ENCODE measurements around the gene RASGRP4. TPM values are rescaled to one million over a fixed set of nuclear protein-coding genes. Genes with fewer than 3 reads are reported as not detected.
A peak's percentile ranks its signal among the peaks of the same experiment; 100 is the strongest.
"Not testable (repeated sequence)": the region's sequence is repeated elsewhere in the genome, so short reads cannot be mapped to it uniquely, and the experiment has no call there.

Gene RASGRP4
- total RNA-seq, 1 experiment from 2014 or later = 0.15 TPM

DNA sequence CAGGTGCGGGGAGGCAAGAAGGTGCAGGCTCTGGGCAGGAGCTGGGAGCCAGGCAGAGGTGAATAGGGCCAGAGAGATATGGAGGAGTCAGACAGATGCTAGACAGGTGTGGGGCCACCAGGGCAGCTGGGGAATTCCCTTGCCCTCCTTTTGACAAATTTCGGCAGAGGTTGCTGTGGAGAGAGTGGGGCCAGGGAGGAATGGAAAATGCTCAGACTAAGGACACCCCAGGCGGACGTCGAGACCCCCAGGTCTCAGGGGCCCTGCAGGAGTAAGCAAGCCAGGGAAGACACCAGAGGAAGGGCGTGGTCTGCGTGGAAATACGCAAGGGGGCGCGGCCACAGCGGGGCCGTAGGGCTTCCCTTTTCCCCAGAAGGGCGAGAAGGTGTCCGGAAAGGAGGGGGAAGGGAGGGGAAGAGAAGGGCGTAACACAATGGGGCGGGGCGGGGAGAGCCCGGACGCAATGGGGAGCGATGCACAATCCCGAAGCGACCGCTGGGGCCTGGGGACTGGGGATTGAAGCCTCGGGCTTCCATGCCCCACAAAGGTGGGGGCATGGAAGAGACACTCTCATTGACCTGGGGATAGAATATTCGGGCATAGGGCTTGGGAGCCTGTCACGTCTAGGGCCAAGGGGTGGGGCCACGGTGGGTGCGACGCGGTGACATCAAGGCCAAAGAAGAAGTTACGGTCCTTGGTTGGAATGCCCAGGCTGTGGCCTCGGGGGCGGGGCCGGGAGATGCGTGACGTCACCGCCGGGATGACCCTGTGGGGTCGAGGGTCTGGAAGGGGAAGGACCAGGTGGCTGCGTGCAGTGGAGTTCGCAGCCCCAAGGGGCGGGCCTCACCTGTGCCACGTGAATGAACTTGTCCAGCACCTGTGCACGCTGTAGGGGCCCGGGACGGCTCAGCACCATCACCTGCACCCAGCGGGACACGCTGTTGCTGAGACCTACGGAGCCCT, 8.2 kb downstream of the RASGRP4 start:
- no peak overlapping the region for H3K27ac ChIP-seq (ENCODE audit: low read length)
- H3K4me1 ChIP-seq (ENCODE audit: low read length) = peaks cover 4% of the 10 kb centered on the region; the same call in 1 of the 2 replicates
- no peak overlapping the region for H3K9ac ChIP-seq (ENCODE audit: low read length)

DNA sequence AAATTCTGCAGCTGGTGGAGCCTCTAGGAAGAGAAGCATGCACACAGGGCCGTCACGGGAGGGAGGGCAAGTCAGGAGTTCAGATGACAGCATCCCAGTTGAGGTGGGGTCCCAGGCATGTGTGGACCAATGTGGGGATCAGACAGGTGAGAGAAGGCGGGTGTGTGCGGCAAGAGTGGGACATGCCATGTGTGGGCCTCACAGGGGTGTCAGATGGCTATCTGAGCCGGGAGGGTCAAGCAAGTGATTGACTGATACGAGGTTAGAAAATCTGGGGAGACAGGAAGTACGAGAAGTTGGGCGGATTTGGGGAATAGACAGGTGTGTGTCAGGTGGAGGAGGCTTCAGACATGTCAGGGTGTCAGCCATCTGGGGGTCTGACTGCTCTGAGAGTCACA, 8.9 kb downstream of the RASGRP4 start:
- Histone ChIP-seq H3K4me3 (ENCODE audit: low read length) (no peak overlapping the region), H3K4me1 (ENCODE audit: low read length) (peaks cover 4% of the 10 kb centered on the region; the same call in 1 of the 2 replicates), H3K36me3 (ENCODE audit: insufficient read depth, low read length) (no peaks in the 10 kb centered on the region), H3K79me2 (ENCODE audit: low read length) (no peaks in the 10 kb centered on the region), H3K27me3 (ENCODE audit: low read length) (no peaks in the 10 kb centered on the region), H3K9ac (ENCODE audit: low read length) (no peak overlapping the region), H2AFZ (ENCODE audit: low read length) (no peak overlapping the region), H3K27ac (ENCODE audit: low read length) (no peak overlapping the region), H3K4me2 (ENCODE audit: low read depth, low read length, poor library complexity, severe bottlenecking) (peak overlapping the region; percentile 56), H4K20me1 (ENCODE audit: insufficient read depth, low read depth, low read length) (no peaks in the 10 kb centered on the region), H3K9me3 (ENCODE audit: low read length) (no peaks in the 10 kb centered on the region), H3K9me2 (replicated peaks; ENCODE audit: insufficient read depth, low read length) (no peaks in the 10 kb centered on the region)
- no peak for DNase-seq

More for the DNA sequence above, 8.2 kb downstream of the RASGRP4 start:
- Histone ChIP-seq H3K9me2 (replicated peaks; ENCODE audit: insufficient read depth, low read length) (no peaks in the 10 kb centered on the region), H3K27me3 (ENCODE audit: low read length) (no peaks in the 10 kb centered on the region), H2AFZ (ENCODE audit: low read length) (no peak overlapping the region), H4K20me1 (ENCODE audit: insufficient read depth, low read depth, low read length) (no peaks in the 10 kb centered on the region), H3K4me2 (ENCODE audit: low read depth, low read length, poor library complexity, severe bottlenecking) (peak overlapping the region; percentile 56), H3K9me3 (ENCODE audit: low read length) (no peaks in the 10 kb centered on the region), H3K4me3 (ENCODE audit: low read length) (peak overlapping the region; percentile 34; the same call in 1 of the 2 replicates), H3K79me2 (ENCODE audit: low read length) (no peaks in the 10 kb centered on the region), H3K36me3 (ENCODE audit: insufficient read depth, low read length) (no peaks in the 10 kb centered on the region)
- peak; percentile 85 for DNase-seq

DNA sequence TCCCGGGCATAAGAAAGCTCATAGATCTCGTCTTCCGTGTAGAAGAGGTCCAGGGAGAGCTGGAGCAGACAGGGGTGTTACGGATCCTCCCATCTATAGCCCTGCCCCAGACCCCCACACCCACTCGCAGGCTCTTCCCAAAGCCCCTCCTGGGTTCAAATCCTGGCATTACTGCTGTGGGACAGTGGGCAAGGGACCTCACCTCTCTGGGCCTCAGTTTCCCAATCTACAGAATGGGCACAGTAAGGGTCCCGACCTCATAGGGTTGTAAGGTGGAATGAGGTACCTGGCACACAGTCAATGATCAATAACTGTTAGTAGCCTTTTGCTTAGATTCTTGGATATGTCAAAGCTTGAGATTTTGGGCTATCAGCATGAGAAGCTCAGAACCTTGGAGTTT, 12.6 kb downstream of the RASGRP4 start:
- Histone ChIP-seq H3K4me1 (ENCODE audit: low read length) (peaks cover 4% of the 10 kb centered on the region; the same call in 1 of the 2 replicates), H3K27ac (ENCODE audit: low read length) (no peak overlapping the region), H3K27me3 (ENCODE audit: low read length) (no peaks in the 10 kb centered on the region), H3K9ac (ENCODE audit: low read length) (no peak overlapping the region), H3K4me3 (ENCODE audit: low read length) (no peak overlapping the region), H4K20me1 (ENCODE audit: insufficient read depth, low read depth, low read length) (no peaks in the 10 kb centered on the region), H2AFZ (ENCODE audit: low read length) (no peak overlapping the region), H3K9me2 (replicated peaks; ENCODE audit: insufficient read depth, low read length) (no peaks in the 10 kb centered on the region), H3K79me2 (ENCODE audit: low read length) (no peaks in the 10 kb centered on the region), H3K36me3 (ENCODE audit: insufficient read depth, low read length) (no peaks in the 10 kb centered on the region), H3K4me2 (ENCODE audit: low read depth, low read length, poor library complexity, severe bottlenecking) (no peak overlapping the region), H3K9me3 (ENCODE audit: low read length) (no peaks in the 10 kb centered on the region)
- no peak for DNase-seq

DNA sequence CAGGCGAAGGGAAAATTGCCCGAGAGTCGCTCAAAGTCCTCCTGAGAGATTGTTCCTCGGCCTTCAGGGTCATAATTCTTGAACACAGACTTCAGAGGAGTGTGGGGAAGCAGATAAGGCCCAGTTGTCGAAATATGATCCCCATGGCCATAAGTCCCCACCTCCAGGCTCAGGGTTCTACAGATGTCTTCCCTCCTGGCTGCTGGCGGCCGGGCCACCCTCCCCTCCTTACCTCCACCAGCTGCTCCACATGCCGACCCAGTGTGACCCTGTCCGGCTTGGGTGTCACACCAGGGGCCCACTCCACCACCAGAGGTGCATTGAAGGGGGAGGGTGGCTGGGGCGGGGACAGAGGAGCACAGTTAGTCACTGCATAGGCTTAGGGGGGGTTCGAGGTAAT, 13.1 kb downstream of the RASGRP4 start:
- no peak overlapping the region for H3K9ac ChIP-seq (ENCODE audit: low read length)
- H3K79me2 ChIP-seq (ENCODE audit: low read length) = no peaks in the 10 kb centered on the region
- H3K9me2 ChIP-seq (replicated peaks; ENCODE audit: insufficient read depth, low read length) = no peaks in the 10 kb centered on the region
- H3K4me1 ChIP-seq (ENCODE audit: low read length) = peaks cover 2% of the 10 kb centered on the region; the same call in 1 of the 2 replicates
- no peaks in the 10 kb centered on the region for H3K36me3 ChIP-seq (ENCODE audit: insufficient read depth, low read length)
- DNase-seq = no peak
- H3K9me3 ChIP-seq (ENCODE audit: low read length) = no peaks in the 10 kb centered on the region
- H3K4me2 ChIP-seq (ENCODE audit: low read depth, low read length, poor library complexity, severe bottlenecking) = no peak overlapping the region
- no peaks in the 10 kb centered on the region for H3K27me3 ChIP-seq (ENCODE audit: low read length)
- H2AFZ ChIP-seq (ENCODE audit: low read length) = no peak overlapping the region
- H4K20me1 ChIP-seq (ENCODE audit: insufficient read depth, low read depth, low read length) = no peaks in the 10 kb centered on the region
- no peak overlapping the region for H3K27ac ChIP-seq (ENCODE audit: low read length)
- no peak overlapping the region for H3K4me3 ChIP-seq (ENCODE audit: low read length)

DNA sequence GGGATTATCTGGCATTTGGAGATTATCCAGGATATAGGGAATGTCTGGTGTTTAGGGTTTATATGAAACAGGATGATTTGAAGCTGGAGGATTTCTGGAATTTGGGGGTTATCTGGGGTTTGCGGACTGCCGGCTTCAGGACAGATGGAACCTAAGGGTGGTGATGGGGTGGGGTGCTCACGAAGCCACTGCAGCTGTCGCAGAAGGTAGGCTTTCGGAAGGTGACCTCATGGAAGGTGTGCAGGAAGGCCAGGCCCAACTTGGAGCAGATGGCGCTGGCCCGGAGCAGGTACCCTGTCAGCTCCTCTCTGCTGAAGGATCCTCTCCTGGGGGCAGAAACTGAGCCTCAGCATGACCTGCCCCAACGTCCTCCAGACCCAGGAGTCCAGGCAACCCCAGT, 13.5 kb downstream of the RASGRP4 start:
- Histone ChIP-seq H2AFZ (ENCODE audit: low read length) (no peak overlapping the region), H4K20me1 (ENCODE audit: insufficient read depth, low read depth, low read length) (no peaks in the 10 kb centered on the region), H3K36me3 (ENCODE audit: insufficient read depth, low read length) (no peaks in the 10 kb centered on the region), H3K9me2 (replicated peaks; ENCODE audit: insufficient read depth, low read length) (no peaks in the 10 kb centered on the region), H3K27me3 (ENCODE audit: low read length) (no peaks in the 10 kb centered on the region), H3K4me1 (ENCODE audit: low read length) (no peaks in the 10 kb centered on the region), H3K4me3 (ENCODE audit: low read length) (no peak overlapping the region), H3K9me3 (ENCODE audit: low read length) (no peaks in the 10 kb centered on the region), H3K4me2 (ENCODE audit: low read depth, low read length, poor library complexity, severe bottlenecking) (no peak overlapping the region), H3K79me2 (ENCODE audit: low read length) (no peaks in the 10 kb centered on the region), H3K9ac (ENCODE audit: low read length) (no peak overlapping the region), H3K27ac (ENCODE audit: low read length) (no peak overlapping the region)
- DNase-seq = no peak

DNA sequence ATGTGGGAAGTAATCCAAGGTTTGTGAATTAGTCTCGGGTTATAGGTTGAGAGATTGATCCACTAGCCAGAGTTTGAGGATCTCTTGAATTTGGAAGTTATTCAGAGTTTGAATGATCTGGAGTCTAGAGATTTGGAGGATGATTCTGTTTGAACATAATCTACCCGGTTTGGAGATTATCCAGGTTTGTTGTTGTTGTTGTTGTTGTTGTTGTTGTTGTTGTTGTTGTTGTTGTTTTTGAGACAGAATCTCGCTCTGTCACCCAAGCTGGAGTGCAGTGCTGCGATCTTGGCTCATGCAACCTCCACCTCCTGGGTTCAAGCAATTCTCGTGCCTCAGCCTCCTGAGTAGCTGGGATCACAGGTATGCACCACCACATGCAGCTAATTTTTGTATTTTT, 14.1 kb downstream of the RASGRP4 start:
- not testable (repeated sequence) for H3K4me1 ChIP-seq (ENCODE audit: low read length); H4K20me1 ChIP-seq (ENCODE audit: insufficient read depth, low read depth, low read length); DNase-seq; H3K36me3 ChIP-seq (ENCODE audit: insufficient read depth, low read length); H3K4me3 ChIP-seq (ENCODE audit: low read length); H3K9me3 ChIP-seq (ENCODE audit: low read length); H2AFZ ChIP-seq (ENCODE audit: low read length); H3K9ac ChIP-seq (ENCODE audit: low read length); H3K4me2 ChIP-seq (ENCODE audit: low read depth, low read length, poor library complexity, severe bottlenecking); H3K27ac ChIP-seq (ENCODE audit: low read length); H3K27me3 ChIP-seq (ENCODE audit: low read length); H3K79me2 ChIP-seq (ENCODE audit: low read length); H3K9me2 ChIP-seq (replicated peaks; ENCODE audit: insufficient read depth, low read length)

DNA sequence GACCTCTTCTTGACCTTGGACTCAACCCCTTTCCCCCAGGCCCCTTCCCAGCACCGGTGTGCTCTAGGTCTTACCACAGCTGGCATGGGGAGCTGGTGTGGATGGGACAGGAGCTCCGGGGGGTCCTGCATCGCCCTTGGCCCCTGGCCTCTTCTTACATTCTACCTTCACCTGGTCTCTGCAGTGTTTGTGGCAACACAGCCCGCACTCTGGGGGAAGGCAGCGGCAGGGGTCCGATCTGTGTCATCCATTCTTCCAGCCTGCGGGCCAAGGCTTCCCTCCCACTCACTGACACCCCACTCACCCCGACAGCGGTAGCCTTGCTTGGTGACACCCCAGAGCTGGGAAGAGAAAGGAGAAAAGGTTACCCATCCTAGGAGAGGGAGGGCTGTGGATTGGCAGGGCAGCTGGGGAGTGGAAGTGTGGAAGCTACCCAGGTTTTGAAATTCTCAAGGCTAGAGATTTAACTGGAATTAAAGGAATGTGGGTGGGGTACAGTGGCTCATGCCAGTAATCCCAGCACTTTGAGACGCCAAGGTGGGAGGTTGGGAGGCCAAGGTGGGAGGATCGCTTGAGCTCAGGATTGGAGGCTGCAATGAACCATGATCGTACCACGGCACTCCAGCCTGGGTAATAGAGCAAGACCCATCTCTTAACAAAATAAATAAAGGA, 14.8 kb downstream of the RASGRP4 start:
- Histone ChIP-seq H3K36me3 (ENCODE audit: insufficient read depth, low read length) (no peaks in the 10 kb centered on the region), H4K20me1 (ENCODE audit: insufficient read depth, low read depth, low read length) (no peaks in the 10 kb centered on the region), H3K9ac (ENCODE audit: low read length) (no peak overlapping the region), H3K79me2 (ENCODE audit: low read length) (no peaks in the 10 kb centered on the region), H3K4me1 (ENCODE audit: low read length) (no peaks in the 10 kb centered on the region), H3K9me3 (ENCODE audit: low read length) (no peaks in the 10 kb centered on the region), H2AFZ (ENCODE audit: low read length) (no peak overlapping the region), H3K27me3 (ENCODE audit: low read length) (no peaks in the 10 kb centered on the region), H3K4me2 (ENCODE audit: low read depth, low read length, poor library complexity, severe bottlenecking) (no peak overlapping the region), H3K9me2 (replicated peaks; ENCODE audit: insufficient read depth, low read length) (no peaks in the 10 kb centered on the region), H3K4me3 (ENCODE audit: low read length) (no peak overlapping the region), H3K27ac (ENCODE audit: low read length) (no peak overlapping the region)
- no peak for DNase-seq

DNA sequence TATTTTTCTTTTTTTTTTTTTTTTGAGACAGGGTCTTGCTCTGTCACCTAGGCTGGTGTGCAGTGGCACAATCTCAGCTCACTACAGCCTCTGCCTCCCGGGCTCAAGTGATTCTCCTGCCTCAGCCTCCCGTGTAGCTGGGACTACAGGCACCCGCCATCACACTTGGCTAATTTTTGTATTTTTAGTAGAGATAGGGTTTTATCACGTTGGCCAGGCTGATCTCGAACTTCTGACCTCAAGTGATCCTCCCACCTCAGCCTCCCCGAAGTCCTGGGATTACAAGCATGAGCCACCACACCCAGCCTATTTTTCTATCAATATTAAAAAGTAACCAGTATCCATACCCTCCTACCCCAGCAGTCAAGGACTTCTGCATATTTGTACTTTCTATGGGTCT, 15.6 kb downstream of the RASGRP4 start:
- not testable (repeated sequence) for H2AFZ ChIP-seq (ENCODE audit: low read length); H3K4me2 ChIP-seq (ENCODE audit: low read depth, low read length, poor library complexity, severe bottlenecking); H4K20me1 ChIP-seq (ENCODE audit: insufficient read depth, low read depth, low read length); H3K36me3 ChIP-seq (ENCODE audit: insufficient read depth, low read length); H3K9me2 ChIP-seq (replicated peaks; ENCODE audit: insufficient read depth, low read length); H3K9me3 ChIP-seq (ENCODE audit: low read length); H3K4me3 ChIP-seq (ENCODE audit: low read length); H3K27me3 ChIP-seq (ENCODE audit: low read length); H3K4me1 ChIP-seq (ENCODE audit: low read length); H3K27ac ChIP-seq (ENCODE audit: low read length); H3K79me2 ChIP-seq (ENCODE audit: low read length); H3K9ac ChIP-seq (ENCODE audit: low read length); DNase-seq

Measured in Karpas-422 (cell line).